WTC11 (cell line): ENCODE data around the gene DRGX. TPM values are rescaled to one million over a fixed set of nuclear protein-coding genes. Genes with fewer than 3 reads are reported as not detected.

ENCODE experiments used
- ATAC-seq: fragments of 200-7000 bp; cut with Tn5 transposase; 2 replicates; pipeline ENCODE4 v1.10.0; 2021; ENCODE audit warnings: mild to moderate bottlenecking, moderate library complexity
- CTCF ChIA-PET: fragments of 300-600 bp; sonication (Branson Sonifier 250); formaldehyde crosslinking; loops from one replicate; lab custom pipeline; 2021; ENCODE audit warnings: antibody characterized with exemption; lab: Charles Lee
- POLR2A ChIA-PET: fragments of 350-600 bp; sonication (Branson Sonifier 250); formaldehyde crosslinking; loops from one replicate; lab custom pipeline; 2021; ENCODE audit warnings: antibody characterized with exemption; lab: Charles Lee
- DNase-seq: peaks from one replicate; pipeline ENCODE4 v3.0.0; 2021; ENCODE audit warnings: low spot score
- H3K27ac Mint-ChIP-seq: 2 replicates; pipeline ENCODE4 v1.8.0; 2021; ENCODE audit warnings: mixed read lengths
- H3K27me3 Mint-ChIP-seq: 2 replicates; pipeline ENCODE4 v1.8.0; 2021; ENCODE audit warnings: low read depth, mild to moderate bottlenecking, moderate library complexity, mixed read lengths
- H3K36me3 Mint-ChIP-seq: 2 replicates; pipeline ENCODE4 v1.8.0; 2021; ENCODE audit warnings: mixed read lengths
- H3K4me1 Mint-ChIP-seq: 2 replicates; pipeline ENCODE4 v1.8.0; 2022; ENCODE audit warnings: mixed read lengths
- H3K4me3 Mint-ChIP-seq: 2 replicates; pipeline ENCODE4 v1.8.0; 2021; ENCODE audit warnings: mild to moderate bottlenecking, moderate library complexity, mixed read lengths
- H3K9me3 Mint-ChIP-seq: 2 replicates; pipeline ENCODE4 v1.8.0; 2021; ENCODE audit warnings: mixed read lengths
- AFF4 ChIP-seq: sonication (generic); formaldehyde crosslinking; IDR thresholded peaks from 2 replicates; pipeline ENCODE4 v1.8.1; 2023; ENCODE audit warnings: mild to moderate bottlenecking, missing genetic modification reagents, borderline replicate concordance
- ATF1 ChIP-seq: sonication (generic); formaldehyde crosslinking; IDR thresholded peaks from 2 replicates; pipeline ENCODE4 v1.8.1; 2023; ENCODE audit warnings: mild to moderate bottlenecking, moderate library complexity, missing genetic modification reagents
- E2F1 ChIP-seq: sonication (generic); formaldehyde crosslinking; IDR thresholded peaks from 2 replicates; pipeline ENCODE4 v1.8.0; 2022; ENCODE audit warnings: mild to moderate bottlenecking, missing genetic modification reagents
- E2F4 ChIP-seq: sonication (generic); formaldehyde crosslinking; IDR thresholded peaks from 2 replicates; pipeline ENCODE4 v1.8.1; 2022; ENCODE audit warnings: low read depth, mild to moderate bottlenecking, moderate library complexity, missing genetic modification reagents, borderline replicate concordance
- E2F5 ChIP-seq: sonication (generic); formaldehyde crosslinking; IDR thresholded peaks from 2 replicates; pipeline ENCODE4 v1.8.1; 2022; ENCODE audit warnings: mild to moderate bottlenecking, moderate library complexity, missing genetic modification reagents
- ERG ChIP-seq: fragments of 250-450 bp; sonication (Bioruptor Pico); IDR thresholded peaks from 2 replicates; pipeline ENCODE4 v1.8.0; 2021; ENCODE audit warnings: mild to moderate bottlenecking
- FOXP1 ChIP-seq: sonication (generic); formaldehyde crosslinking; IDR thresholded peaks from 2 replicates; pipeline ENCODE4 v1.8.0; 2022; ENCODE audit warnings: missing genetic modification reagents, mild to moderate bottlenecking, moderate library complexity, borderline replicate concordance
- FOXP4 ChIP-seq: sonication (generic); formaldehyde crosslinking; IDR thresholded peaks from 2 replicates; pipeline ENCODE4 v1.8.0; 2022; ENCODE audit warnings: mild to moderate bottlenecking, missing genetic modification reagents
- NR2C2 ChIP-seq: sonication (generic); formaldehyde crosslinking; IDR thresholded peaks from 2 replicates; pipeline ENCODE4 v1.8.0; 2022; ENCODE audit warnings: mild to moderate bottlenecking, missing genetic modification reagents
- ZNF423 ChIP-seq: fragments of 250-450 bp; sonication (Bioruptor Pico); IDR thresholded peaks from 2 replicates; pipeline ENCODE4 v2.1.2; 2022; ENCODE audit warnings: mild to moderate bottlenecking, moderate library complexity
- ZNF425 ChIP-seq: fragments of 250-450 bp; sonication (Bioruptor Pico); conservative IDR thresholded peaks from 2 replicates; pipeline ENCODE4 v1.9.0; 2021; ENCODE audit warnings: mild to moderate bottlenecking
- ZNF671 ChIP-seq: fragments of 250-450 bp; sonication (Bioruptor Pico); IDR thresholded peaks from 2 replicates; pipeline ENCODE4 v1.8.0; 2021; ENCODE audit warnings: mild to moderate bottlenecking
- total RNA-seq: library from RNA; stranded (reverse); gene quantifications from 3 replicates; pipeline ENCODE4 v1.2.3, GENCODE V29; 2021

DRGX gene
- total RNA-seq, 1 experiment from 2014 or later = not detected

GRCh38 chr10:49321021-49321420, 74.9 kb downstream of the DRGX start:
- Mint-ChIP-seq H3K4me3 (no peak overlapping the region), H3K4me1 (no peaks in the 10 kb centered on the region), H3K36me3 (no peaks in the 10 kb centered on the region)

More at GRCh38 chr10:49321021-49321420, 74.9 kb downstream of the DRGX start:
- DNase-seq (no peak), ATAC-seq (no peak)
- H3K27ac Mint-ChIP-seq = no peak overlapping the region
- ChIA-PET POLR2A (no interaction called here), CTCF (no interaction called here)
- no peaks in the 10 kb centered on the region for H3K9me3 Mint-ChIP-seq
- TF ChIP-seq E2F5 (no peak), ZNF425 (CRISPR knock-in tag) (no peak), E2F4 (CRISPR knock-in tag) (no peak), AFF4 (CRISPR knock-in tag) (no peak), ZNF671 (CRISPR knock-in tag) (no peak), ATF1 (CRISPR knock-in tag) (no peak), NR2C2 (CRISPR knock-in tag) (no peak), E2F1 (CRISPR knock-in tag) (no peak), FOXP4 (CRISPR knock-in tag) (no peak), FOXP1 (no peak), ERG (CRISPR knock-in tag) (no peak), ZNF423 (no peak)
- H3K27me3 Mint-ChIP-seq = no peaks in the 10 kb centered on the region
